ENCODE data around the gene LOC101059915.

The LOC101059915 gene

DNA sequence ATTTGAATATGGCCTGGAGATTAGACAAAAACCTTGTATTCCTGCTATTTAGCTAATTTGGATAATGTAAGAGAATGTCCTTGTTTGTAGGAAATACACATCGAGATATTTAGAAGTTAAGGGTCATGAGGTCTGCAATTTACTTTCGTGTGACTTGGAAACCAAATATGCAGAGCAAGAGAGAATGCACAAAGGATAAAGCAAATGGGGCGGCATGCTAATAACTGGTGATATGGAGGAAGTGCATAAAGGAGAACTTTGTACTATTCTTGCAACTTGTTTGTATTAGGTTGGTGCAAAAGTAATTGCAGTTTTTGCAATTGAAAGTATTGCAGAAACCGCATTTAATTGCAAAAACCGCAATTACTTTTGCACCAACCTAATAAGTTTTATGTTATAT is 41.9 kb upstream of the LOC101059915 start:
- Histone ChIP-seq H3K9me3 (no peaks in the 10 kb centered on the region), H3K36me3 (no peaks in the 10 kb centered on the region), H3K27ac (no peak overlapping the region), H3K27me3 (no peaks in the 10 kb centered on the region), H3K4me1 (peaks cover 0 to 6% of the 10 kb centered on the region in 2 donors), H3K4me3 (no peak overlapping the region)
- no peak for DNase-seq (ENCODE audit: low spot score in 2 of 2)
- intact Hi-C loops (cut with DNase I), result no loop called here
- TF ChIP-seq, protein P1, sequence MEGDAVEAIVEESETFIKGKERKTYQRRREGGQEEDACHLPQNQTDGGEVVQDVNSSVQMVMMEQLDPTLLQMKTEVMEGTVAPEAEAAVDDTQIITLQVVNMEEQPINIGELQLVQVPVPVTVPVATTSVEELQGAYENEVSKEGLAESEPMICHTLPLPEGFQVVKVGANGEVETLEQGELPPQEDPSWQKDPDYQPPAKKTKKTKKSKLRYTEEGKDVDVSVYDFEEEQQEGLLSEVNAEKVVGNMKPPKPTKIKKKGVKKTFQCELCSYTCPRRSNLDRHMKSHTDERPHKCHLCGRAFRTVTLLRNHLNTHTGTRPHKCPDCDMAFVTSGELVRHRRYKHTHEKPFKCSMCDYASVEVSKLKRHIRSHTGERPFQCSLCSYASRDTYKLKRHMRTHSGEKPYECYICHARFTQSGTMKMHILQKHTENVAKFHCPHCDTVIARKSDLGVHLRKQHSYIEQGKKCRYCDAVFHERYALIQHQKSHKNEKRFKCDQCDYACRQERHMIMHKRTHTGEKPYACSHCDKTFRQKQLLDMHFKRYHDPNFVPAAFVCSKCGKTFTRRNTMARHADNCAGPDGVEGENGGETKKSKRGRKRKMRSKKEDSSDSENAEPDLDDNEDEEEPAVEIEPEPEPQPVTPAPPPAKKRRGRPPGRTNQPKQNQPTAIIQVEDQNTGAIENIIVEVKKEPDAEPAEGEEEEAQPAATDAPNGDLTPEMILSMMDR (IDR thresholded peaks at IDR 0.05), result no peak

DNA sequence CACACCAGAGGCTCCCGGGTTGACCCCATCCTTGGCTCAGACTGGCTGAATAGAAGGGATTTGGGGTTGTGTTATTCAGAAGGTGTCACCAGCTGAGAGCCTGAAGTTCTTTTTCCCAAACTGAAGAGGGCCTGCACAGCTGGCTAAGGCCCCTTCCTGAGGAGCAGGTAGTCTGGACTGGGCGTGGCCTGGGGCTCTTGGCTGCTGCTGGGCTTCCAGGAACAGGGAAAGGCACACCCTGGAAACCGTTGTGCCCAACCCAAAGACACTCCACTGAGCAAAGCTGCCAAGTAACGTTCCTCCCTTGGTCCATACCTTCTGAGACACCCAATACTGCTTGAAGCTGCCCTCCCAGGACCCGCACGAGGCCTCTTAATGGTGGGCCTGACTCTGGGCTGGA is 40.8 kb upstream of the LOC101059915 start:
- no peaks in the 10 kb centered on the region for H3K27me3 ChIP-seq
- peak in 1 of 2 donors; percentile 38 for DNase-seq (ENCODE audit: low spot score in 2 of 2)
- H3K36me3 ChIP-seq, result no peaks in the 10 kb centered on the region
- no peak overlapping the region for H3K27ac ChIP-seq
- H3K9me3 ChIP-seq, result no peaks in the 10 kb centered on the region
- intact Hi-C loops (cut with DNase I), result no loop called here
- peaks cover 0 to 6% of the 10 kb centered on the region in 2 donors for H3K4me1 ChIP-seq
- no peak overlapping the region for H3K4me3 ChIP-seq
- TF ChIP-seq, protein P1 (IDR thresholded peaks at IDR 0.05), result no peak

DNA sequence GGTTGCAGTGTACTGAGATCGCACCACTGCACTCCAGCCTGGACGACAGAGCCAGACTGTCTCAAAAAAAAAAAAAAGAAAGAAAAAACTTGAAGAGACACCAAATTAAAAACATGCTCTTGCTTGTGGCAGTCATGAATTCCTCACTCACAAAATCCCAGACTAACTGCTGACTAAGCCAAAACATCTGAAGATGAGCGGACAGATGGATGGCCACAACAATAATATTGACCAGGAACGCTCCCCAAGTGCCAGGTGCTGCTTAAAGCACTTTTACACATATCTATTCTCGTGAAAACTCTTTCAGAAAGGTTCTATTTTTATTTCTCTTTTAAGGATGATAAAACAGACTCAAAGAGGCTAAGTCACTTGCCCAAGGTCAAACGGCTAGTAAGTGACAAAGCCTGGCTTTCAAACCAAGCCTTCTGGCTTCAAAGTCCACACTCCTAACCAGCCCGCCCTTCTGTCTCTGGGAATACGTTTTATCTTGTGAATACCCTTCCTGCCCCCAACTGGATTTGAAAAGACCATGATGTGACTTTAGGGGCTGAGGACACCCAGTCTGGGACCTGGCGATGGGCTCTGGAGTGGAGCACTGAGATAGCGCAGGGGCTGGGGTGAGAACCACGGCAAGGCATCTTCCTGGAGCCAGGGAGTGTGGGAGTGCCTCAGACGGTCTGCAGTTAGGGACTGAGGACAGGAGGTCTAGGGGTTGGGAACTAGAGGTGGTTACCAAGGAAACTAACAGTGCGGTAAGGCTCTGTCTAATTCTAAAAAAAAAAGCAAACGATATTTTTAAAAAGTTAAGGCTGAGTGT is 39.5 kb upstream of the LOC101059915 start:
- Histone ChIP-seq H3K27ac (no peak overlapping the region), H3K9me3 (no peaks in the 10 kb centered on the region), H3K4me3 (no peak overlapping the region), H3K4me1 (peaks cover 0 to 6% of the 10 kb centered on the region in 2 donors), H3K36me3 (no peaks in the 10 kb centered on the region), H3K27me3 (no peaks in the 10 kb centered on the region)
- DNase-seq (ENCODE audit: low spot score in 2 of 2), result no peak
- TF ChIP-seq, protein P1 (IDR thresholded peaks at IDR 0.05), result no peak
- intact Hi-C loops (cut with DNase I), result no loop called here

DNA sequence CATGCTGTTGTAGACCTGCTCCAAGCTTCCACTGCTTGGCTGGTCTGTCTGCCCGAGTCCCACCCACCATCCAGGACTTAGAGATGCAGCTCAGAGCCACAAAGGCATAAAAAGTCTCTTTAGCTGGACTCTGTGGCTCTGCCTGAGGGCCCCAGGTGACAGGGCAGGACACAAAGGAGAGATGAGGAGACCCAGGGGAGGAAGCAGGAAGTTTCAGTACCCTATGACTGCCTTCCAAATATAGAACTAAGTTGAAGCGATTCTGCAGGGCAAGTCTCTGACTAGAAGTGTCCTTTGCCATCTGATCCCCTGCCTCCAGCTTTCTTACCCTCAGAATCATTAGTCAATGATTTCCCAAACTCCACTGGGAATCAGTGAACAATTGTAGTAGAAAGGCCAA is 37.9 kb upstream of the LOC101059915 start:
- H3K4me3 ChIP-seq, result no peak overlapping the region
- no peaks in the 10 kb centered on the region for H3K4me1 ChIP-seq
- no peaks in the 10 kb centered on the region for H3K36me3 ChIP-seq
- intact Hi-C loops (cut with DNase I), result no loop called here
- no peak for DNase-seq (ENCODE audit: low spot score in 2 of 2)
- H3K27me3 ChIP-seq, result no peaks in the 10 kb centered on the region
- TF ChIP-seq, protein P1 (IDR thresholded peaks at IDR 0.05), result no peak
- H3K9me3 ChIP-seq, result no peaks in the 10 kb centered on the region
- no peak overlapping the region for H3K27ac ChIP-seq

DNA sequence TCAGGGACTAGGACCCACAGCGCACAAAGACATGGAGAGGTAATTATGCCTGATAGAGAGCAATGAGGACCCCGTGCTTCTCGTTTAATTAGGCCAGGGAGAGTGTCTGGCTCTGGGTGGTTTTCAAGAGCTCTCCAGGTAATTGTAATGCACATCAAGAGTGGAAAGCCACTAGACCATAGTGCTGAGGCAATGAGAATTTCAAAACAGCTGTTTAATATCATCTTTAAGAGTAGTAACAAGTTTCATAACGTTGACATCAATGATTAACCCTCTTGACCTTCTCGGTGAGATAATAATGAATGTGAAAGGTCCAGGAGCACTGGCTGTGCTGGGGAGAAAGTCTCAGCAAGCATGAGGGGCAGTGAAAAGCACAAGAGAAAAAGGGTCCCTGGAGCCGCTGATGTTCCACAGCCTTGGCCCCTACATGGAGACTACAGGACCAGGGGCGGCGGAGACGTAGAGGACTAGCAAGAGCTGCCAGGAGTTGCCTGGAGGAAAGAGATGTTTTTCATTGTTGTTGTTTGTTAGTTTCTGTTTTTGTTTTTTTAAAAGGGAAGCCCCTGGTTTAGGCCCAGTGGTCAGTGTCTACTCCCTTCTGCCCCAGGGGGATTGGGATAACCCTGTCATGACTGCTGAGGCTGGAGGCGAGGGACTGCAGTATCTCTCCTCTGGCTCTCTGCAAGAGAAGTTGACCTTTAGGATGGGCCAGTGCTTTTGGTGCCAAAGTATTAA is 34.3 kb upstream of the LOC101059915 start:
- intact Hi-C loops (cut with DNase I), result no loop called here

More for the DNA sequence above, 34.3 kb upstream of the LOC101059915 start:
- Histone ChIP-seq H3K9me3 (no peaks in the 10 kb centered on the region), H3K27me3 (no peaks in the 10 kb centered on the region), H3K4me1 (no peaks in the 10 kb centered on the region), H3K36me3 (no peaks in the 10 kb centered on the region), H3K4me3 (no peak overlapping the region), H3K27ac (no peak overlapping the region)
- TF ChIP-seq, protein P1 (IDR thresholded peaks at IDR 0.05), result no peak
- no peak for DNase-seq (ENCODE audit: low spot score in 2 of 2)

Data from ascending aorta (tissue), 2 donors.